HG02571 (cell line): ENCODE data around the gene SEC62.

Source experiments
- ATAC-seq: cut with Tn5 transposase; IDR thresholded peaks from one replicate; pipeline ENCODE4 v1.9.1; 2021; ENCODE audit warnings: mild to moderate bottlenecking, moderate library complexity; ENCODE audit not compliant: unreplicated experiment

Gene SEC62, protein sequence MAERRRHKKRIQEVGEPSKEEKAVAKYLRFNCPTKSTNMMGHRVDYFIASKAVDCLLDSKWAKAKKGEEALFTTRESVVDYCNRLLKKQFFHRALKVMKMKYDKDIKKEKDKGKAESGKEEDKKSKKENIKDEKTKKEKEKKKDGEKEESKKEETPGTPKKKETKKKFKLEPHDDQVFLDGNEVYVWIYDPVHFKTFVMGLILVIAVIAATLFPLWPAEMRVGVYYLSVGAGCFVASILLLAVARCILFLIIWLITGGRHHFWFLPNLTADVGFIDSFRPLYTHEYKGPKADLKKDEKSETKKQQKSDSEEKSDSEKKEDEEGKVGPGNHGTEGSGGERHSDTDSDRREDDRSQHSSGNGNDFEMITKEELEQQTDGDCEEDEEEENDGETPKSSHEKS

DNA sequence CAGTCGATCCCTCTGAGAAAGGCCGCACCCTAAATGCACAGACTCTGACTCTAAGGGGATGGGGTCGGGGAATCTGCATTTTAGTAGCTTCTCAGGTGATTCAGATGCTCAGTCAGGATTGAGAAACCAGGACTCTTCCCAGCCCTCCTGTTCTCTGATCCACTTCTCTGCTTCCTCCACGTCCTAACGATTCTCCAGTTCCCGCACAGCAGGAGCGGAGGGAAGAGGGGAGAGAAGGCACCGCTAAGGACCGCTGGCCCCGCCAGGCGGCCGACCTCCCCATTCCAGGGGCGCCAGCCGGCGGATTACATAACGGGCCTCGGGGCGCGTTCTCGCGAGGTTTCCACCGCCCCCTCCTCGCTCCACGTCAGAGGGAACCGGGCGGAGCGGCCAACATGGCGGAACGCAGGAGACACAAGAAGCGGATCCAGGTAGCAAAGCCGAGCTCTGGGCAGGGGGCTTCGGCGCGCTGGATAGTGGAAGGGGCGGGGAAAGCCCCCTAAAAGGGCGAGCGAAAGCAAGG is at the start of gene SEC62:
SEC62 (plus strand) TSS at position 380 of the 523 bp plus-strand sequence; CDS start at position 396, 16 bp downstream.
- peak; percentile 89 for ATAC-seq

DNA sequence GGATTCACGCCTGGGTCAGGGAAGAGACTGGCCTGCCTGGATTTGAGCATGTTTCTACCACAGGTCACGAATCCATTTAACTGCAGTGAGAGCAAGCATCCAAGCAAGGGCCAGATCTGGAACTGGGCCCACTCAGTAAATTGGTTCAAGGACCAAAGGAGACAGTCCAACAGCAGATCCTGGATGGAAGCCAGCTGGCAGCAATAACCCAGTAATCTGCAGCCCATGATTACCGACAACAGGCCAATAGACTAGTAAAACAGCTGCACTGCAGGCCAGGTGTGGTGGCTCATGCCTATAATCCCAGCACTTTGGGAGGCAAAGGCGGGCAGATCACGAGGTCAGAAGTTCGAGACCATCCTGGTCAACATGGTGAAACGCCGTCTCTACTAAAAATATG is 43.4 kb upstream of the SEC62 start:
- ATAC-seq = no peak

DNA sequence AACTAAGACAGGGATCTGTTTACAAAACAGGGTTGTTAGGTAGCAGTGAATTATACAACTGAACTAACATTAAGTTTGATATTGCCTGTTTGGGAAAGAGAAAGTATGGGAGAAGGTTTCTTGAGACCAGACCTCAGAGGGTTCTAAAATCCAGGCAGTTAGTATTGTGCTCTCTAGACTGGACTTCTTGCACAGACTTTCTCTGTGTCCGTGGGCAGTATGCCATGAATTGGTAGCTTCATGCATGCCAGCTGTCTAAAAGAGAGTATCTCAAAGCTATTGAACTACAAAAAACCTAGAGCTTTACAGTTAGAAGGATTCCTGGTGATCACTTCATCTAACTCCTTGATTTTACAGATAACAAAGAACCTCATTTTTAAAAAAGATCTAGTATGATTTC is 42.8 kb upstream of the SEC62 start:
- no peak for ATAC-seq

DNA sequence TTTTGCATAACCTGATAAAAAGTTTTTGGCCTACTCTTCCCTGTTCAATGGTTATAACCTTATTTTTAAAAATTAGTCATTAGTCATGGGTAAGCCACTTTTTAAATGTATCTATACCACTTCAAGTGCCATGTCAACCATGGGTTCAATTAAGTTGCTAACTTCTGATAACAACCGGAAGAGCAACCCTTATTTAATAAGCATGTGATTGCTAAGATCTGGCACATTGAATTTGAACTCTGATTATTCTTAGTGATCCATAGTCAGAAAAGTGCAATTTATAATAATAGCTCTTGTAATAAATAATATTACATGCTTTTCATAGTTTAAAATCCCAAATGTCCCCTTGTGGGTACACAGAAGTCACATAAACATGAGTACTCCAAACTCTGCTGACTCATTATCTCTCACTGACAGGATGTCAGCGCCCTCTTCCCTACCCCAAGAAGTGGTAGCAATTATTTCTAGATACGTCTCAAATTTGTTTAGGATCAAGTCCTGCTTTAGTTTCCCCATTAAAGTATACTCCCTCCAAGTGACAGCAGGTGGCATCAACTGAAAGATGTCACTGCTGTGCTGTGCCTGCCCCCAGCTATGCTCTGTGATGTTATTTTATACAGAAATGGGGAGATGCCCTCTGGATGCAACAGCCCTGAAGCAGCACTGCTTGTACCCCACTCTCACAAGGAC is 36.6 kb upstream of the SEC62 start:
- no peak for ATAC-seq

DNA sequence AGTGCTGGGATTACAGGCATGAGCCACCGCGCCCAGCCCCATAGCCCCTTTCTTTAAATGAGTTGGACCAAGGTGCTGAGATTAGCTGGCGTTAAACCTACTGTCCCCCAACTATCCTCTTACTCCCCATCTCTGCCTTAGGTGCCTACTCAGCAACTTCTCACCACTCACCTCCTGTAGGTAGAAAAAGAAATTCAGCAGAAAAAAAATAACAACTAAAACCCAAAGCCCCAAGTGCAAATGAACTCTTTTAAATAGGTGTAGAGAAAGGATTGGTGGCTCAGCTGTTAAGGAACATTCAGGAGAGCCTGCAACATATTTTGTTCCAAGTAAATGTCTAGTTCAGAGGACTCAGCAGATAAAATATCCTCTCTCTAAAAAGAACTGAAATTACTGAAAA is 35.8 kb upstream of the SEC62 start:
- no peak for ATAC-seq

- peak; percentile 80 for ATAC-seq
These were observed 34.7 kb upstream of the SEC62 start for GRCh38 chr3:169931747-169932520.

- ATAC-seq = no peak
These were observed 27.3 kb upstream of the SEC62 start for GRCh38 chr3:169939320-169939719.

DNA sequence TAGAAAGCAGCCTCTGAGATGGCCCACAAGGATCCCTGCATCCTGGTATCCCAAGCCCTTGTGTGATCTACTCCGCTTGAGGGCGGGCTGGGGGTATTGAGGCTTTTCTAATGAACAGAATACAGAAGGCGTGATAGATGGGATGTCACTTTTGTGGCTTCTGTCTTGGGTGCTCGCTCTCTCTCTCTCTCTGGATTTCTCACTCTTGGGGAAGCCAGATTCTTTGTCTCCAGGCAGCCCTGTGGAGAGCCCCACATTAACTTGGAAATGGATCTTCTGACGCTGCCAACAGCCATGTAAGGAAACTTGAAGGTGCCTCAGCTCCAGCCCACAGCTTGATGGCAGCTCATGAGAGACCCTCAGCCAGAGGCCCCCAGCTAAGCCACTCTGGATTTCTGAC is 26.9 kb upstream of the SEC62 start:
- no peak for ATAC-seq

GRCh38 chr3:169940470-169941181 is 26.0 kb upstream of the SEC62 start:
- peak; percentile 73 for ATAC-seq

- ATAC-seq = peak; percentile 83
These were observed 21.3 kb upstream of the SEC62 start for GRCh38 chr3:169945313-169945712.

DNA sequence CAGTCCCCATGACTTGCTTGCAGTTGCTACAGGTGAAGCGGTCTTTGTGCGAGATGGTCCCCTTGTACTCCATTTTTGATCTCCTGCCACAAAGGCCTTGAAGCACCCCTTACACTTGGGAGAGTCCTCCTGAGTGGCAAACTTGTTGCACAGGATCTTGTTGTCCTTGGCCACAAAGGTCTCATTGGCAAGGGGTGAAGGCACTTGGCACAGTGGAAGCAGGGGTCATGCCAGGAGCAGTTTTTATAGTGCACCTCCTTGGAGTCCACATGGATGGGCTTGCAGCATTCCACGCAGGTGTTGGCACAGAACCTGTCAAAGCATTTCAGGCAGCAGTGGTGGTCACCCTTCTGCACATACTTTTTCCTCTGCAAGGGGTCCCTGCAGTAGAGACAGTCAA is 20.3 kb upstream of the SEC62 start:
- no peak for ATAC-seq

- ATAC-seq = no peak
These were observed 17.8 kb upstream of the SEC62 start for GRCh38 chr3:169948559-169949448.

DNA sequence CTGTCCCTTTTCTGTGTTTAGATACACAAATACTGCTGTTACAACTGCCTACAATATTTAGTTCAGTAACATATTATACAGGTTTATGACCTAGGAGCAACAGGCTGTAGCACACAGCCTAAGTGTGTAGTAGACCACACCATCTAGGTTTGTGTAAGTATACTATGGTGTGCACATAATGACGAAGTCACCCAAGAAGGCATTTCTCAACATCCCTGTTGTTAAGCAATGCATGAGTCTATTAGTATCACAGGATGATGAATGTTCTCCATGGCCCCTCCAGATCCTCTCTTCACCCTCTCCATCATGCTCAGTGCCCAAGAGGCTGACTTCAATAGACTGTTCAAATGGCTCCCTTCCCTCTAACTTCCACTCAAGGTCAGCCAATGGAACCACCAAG is 14.6 kb upstream of the SEC62 start:
- ATAC-seq = no peak

DNA sequence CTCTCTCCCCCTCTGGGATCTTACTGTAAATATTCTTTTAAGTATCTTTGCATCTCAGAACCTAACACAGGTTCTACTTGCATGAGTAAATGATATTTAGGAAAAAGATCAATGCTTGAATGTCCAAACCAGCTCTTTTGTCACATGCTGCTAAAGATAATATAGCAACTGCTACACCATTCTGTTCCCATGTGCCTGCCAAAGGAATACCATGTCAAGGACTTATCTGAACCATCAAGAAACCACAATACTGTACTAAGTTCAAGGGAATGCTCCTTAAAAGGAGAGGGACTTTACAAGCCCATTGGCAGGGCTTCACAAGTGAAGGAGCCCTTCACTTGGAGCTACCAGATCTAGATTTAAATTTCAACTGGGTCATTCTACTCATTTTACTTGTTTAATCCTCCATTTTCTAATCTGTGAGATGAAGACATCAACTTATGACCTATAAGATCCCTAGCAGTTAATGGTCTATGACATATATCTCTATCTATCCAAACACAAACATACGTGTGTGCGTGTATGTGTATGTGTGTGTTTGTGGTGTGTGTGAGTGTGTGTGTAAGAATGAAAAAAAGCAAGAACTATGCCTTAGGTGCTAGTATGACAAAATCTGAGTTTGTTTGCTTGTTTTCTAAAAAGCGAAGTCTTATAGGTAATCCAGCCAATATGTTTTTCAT is 13.0 kb upstream of the SEC62 start:
- peak; percentile 4 for ATAC-seq

GRCh38 chr3:169954142-169954756 is 12.4 kb upstream of the SEC62 start:
- peak; percentile 86 for ATAC-seq

- no peak for ATAC-seq
These were observed 11.2 kb upstream of the SEC62 start for GRCh38 chr3:169955406-169955805.

GRCh38 chr3:169964176-169964575 is 2.4 kb upstream of the SEC62 start:
- no peak for ATAC-seq

GRCh38 chr3:169965562-169966427 is 812 bp upstream of the SEC62 start:
- peak; percentile 18 for ATAC-seq
